HCT116 (cell line): ENCODE measurements around the gene NFKB1. TPM values are rescaled to one million over a fixed set of nuclear protein-coding genes. Genes with fewer than 3 reads are reported as not detected.

ENCODE experiments used
- ATAC-seq: fragments of 200-7000 bp; cut with Tn5 transposase; 2 replicates; pipeline ENCODE4 v1.9.1; 2020; ENCODE audit warnings: mild to moderate bottlenecking, moderate library complexity
- BruUV-seq: library from RNA; stranded (reverse); fragments of 400-500 nt; replicated peaks from 2 replicates; lab custom pipeline; 2021; lab: Mats Ljungman, UMichigan
- CTCF ChIA-PET: fragments of 300-600 bp; sonication (Branson Sonifier 250); formaldehyde crosslinking; loops from one replicate; lab custom pipeline; 2021; ENCODE audit warnings: antibody characterized with exemption; lab: Charles Lee
- POLR2A ChIA-PET: fragments of 300-600, 350-600 bp; sonication (Branson Sonifier 250); formaldehyde crosslinking; loops from one replicate; lab custom pipeline; 2021; ENCODE audit warnings: antibody characterized with exemption; lab: Charles Lee
- RAD21 ChIA-PET, 2 experiments: fragments of 300-600 bp; sonication (Branson Sonifier 250); formaldehyde crosslinking; loops; one replicate each; lab custom pipeline; 2023; ENCODE audit warnings: low total read pairs in 2 of 2; ENCODE audit not compliant: uncharacterized antibody in 2 of 2, unreplicated experiment in 2 of 2, low non-redundant PET in 1 of 2; lab: Charles Lee
- DNase-seq: peaks from one replicate; pipeline ENCODE4 v3.0.0-alpha.2; 2010; ENCODE audit warnings: low read depth, low spot score
- H2AFZ ChIP-seq: fragments of 200-600 bp; shearing (Covaris generic), sonication (generic); 2 replicates; pipeline ENCODE4 v1.6.1; 2017; ENCODE audit warnings: low read depth, mixed run types, mixed read lengths, antibody characterized with exemption, low read length; ENCODE audit not compliant: poor library complexity, severe bottlenecking
- H3K27ac ChIP-seq: 2 replicates; pipeline ENCODE4 v1.5.1; 2012; ENCODE audit warnings: low read depth, low read length
- H3K27me3 ChIP-seq: fragments of 200-600 bp; sonication (generic); 2 replicates; pipeline ENCODE4 v1.6.1; 2016; ENCODE audit warnings: mixed run types, low read length, mixed read lengths; ENCODE audit not compliant: insufficient read depth
- H3K36me3 ChIP-seq, 2 experiments: fragments of 200-500 bp in 1 of 2; fragments of 200-600 bp in 1 of 2; sonication (Bioruptor generic) in 1 of 2; sonication (generic) in 1 of 2; 2 replicates each; pipeline versions ENCODE4 v1.5.1 to v1.6.1; 2014 to 2016; ENCODE audit warnings: low read length in 2 of 2, inconsistent platforms in 1 of 2, mixed read lengths in 1 of 2, mixed run types in 1 of 2; ENCODE audit not compliant: insufficient read depth in 2 of 2, control insufficient read depth in 1 of 2
- H3K4me1 ChIP-seq, 2 experiments: fragments of 200-600 bp in 1 of 2; sonication (generic) in 1 of 2; 2 replicates each; pipeline versions ENCODE4 v1.5.1 to v1.6.1; 2012 to 2017; ENCODE audit warnings: low read length in 2 of 2, inconsistent platforms in 1 of 2, mild to moderate bottlenecking in 1 of 2, mixed read lengths in 1 of 2, mixed run types in 1 of 2, moderate library complexity in 1 of 2; ENCODE audit not compliant: insufficient read depth in 2 of 2, control insufficient read depth in 1 of 2
- H3K4me2 ChIP-seq: fragments of 200-600 bp; sonication (generic); 2 replicates; pipeline ENCODE4 v1.6.1; 2017; ENCODE audit warnings: mixed run types, low read length, mixed read lengths
- H3K4me3 ChIP-seq, 2 experiments: fragments of 200-600 bp in 1 of 2; sonication (generic) in 1 of 2; replicated peaks in 1 of 2; 2 replicates each; pipeline ENCODE4 v1.5.1; 2011 to 2016; ENCODE audit warnings: low read length in 2 of 2, control low read depth in 1 of 2, low read depth in 1 of 2, mild to moderate bottlenecking in 1 of 2, mixed read lengths in 1 of 2, mixed run types in 1 of 2
- H3K79me2 ChIP-seq: fragments of 200-600 bp; sonication (generic); 2 replicates; pipeline ENCODE4 v1.6.1; 2017; ENCODE audit warnings: mild to moderate bottlenecking, mixed run types, low read length, moderate library complexity, mixed read lengths; ENCODE audit not compliant: insufficient read depth
- H3K9ac ChIP-seq: fragments of 200-600 bp; sonication (generic); 2 replicates; pipeline ENCODE4 v1.6.1; 2016; ENCODE audit warnings: low read length, mixed read lengths
- H3K9me2 ChIP-seq: fragments of 200-600 bp; sonication (generic), shearing (Covaris generic); 2 replicates; pipeline ENCODE4 v1.6.1; 2017; ENCODE audit warnings: mixed run types, mild to moderate bottlenecking, moderate library complexity; ENCODE audit not compliant: insufficient read depth
- H3K9me3 ChIP-seq, 2 experiments: fragments of 200-500 bp in 1 of 2; fragments of 200-600 bp in 1 of 2; sonication (Bioruptor generic) in 1 of 2; sonication (generic) in 1 of 2; 2 replicates each; pipeline ENCODE4 v1.6.1; 2014 to 2017; ENCODE audit warnings: low read length in 2 of 2, mixed read lengths in 2 of 2, inconsistent platforms in 1 of 2, low read depth in 1 of 2, mild to moderate bottlenecking in 1 of 2, mixed run types in 1 of 2, moderate library complexity in 1 of 2; ENCODE audit not compliant: control insufficient read depth in 1 of 2, insufficient read depth in 1 of 2
- H4K20me1 ChIP-seq: fragments of 200-600 bp; sonication (generic), shearing (Covaris generic); 2 replicates; pipeline ENCODE4 v1.6.1; 2017; ENCODE audit warnings: mixed run types, mild to moderate bottlenecking, moderate library complexity; ENCODE audit not compliant: insufficient read depth
- ATF3 ChIP-seq: IDR thresholded peaks from 2 replicates; pipeline ENCODE4 v1.6.1; 2012
- CBX3 ChIP-seq: IDR thresholded peaks from 2 replicates; pipeline ENCODE4 v1.6.1; 2012; ENCODE audit warnings: low read depth
- CEBPB ChIP-seq: IDR thresholded peaks from 2 replicates; pipeline ENCODE4 v1.6.1; 2012; ENCODE audit warnings: low read depth
- CTCF ChIP-seq, 3 experiments: fragments of 200-600 bp in 1 of 3; sonication (generic) in 1 of 3; IDR thresholded peaks in 2 of 3; conservative IDR thresholded peaks in 1 of 3; 2 replicates each; pipeline ENCODE4 v1.5.1; 2012 to 2017; ENCODE audit warnings: low read depth in 2 of 3, low read length in 2 of 3, antibody characterized with exemption in 1 of 3, borderline replicate concordance in 1 of 3, control low read depth in 1 of 3, mild to moderate bottlenecking in 1 of 3, mixed read lengths in 1 of 3, mixed run types in 1 of 3, moderate library complexity in 1 of 3; ENCODE audit not compliant: insufficient read depth in 1 of 3
- EGR1 ChIP-seq: IDR thresholded peaks from 2 replicates; pipeline ENCODE4 v1.6.1; 2012; ENCODE audit warnings: low read depth
- ELF1 ChIP-seq: IDR thresholded peaks from 2 replicates; pipeline ENCODE4 v1.6.1; 2012; ENCODE audit warnings: low read depth, borderline replicate concordance
- EZH2 ChIP-seq: fragments of 200-600 bp; sonication (generic); IDR thresholded peaks from 2 replicates; pipeline ENCODE4 v1.6.1; 2017; ENCODE audit warnings: antibody characterized with exemption, mixed run types
- FOSL1 ChIP-seq: IDR thresholded peaks from 2 replicates; pipeline ENCODE4 v1.6.1; 2012; ENCODE audit warnings: low read depth
- JUND ChIP-seq: IDR thresholded peaks from 2 replicates; pipeline ENCODE4 v1.6.1; 2012
- MAX ChIP-seq: IDR thresholded peaks from 2 replicates; pipeline ENCODE4 v1.6.1; 2012
- RAD21 ChIP-seq: IDR thresholded peaks from 2 replicates; pipeline ENCODE4 v1.6.1; 2012; ENCODE audit warnings: low read depth, mild to moderate bottlenecking
- SIN3A ChIP-seq: IDR thresholded peaks from 2 replicates; pipeline ENCODE4 v1.6.1; 2012; ENCODE audit warnings: low read depth
- SP1 ChIP-seq: IDR thresholded peaks from 2 replicates; pipeline ENCODE4 v1.6.1; 2012; ENCODE audit warnings: low read depth
- TCF7L2 ChIP-seq: IDR thresholded peaks from 2 replicates; pipeline ENCODE4 v1.7.0; 2011; ENCODE audit warnings: borderline replicate concordance, inconsistent platforms; ENCODE audit not compliant: insufficient read depth, insufficient read length; ENCODE audit errors: extremely low read depth
- YY1 ChIP-seq: IDR thresholded peaks from 2 replicates; pipeline ENCODE4 v1.6.1; 2011; ENCODE audit warnings: low read length, low read depth, moderate library complexity, mild to moderate bottlenecking; ENCODE audit not compliant: insufficient replicate concordance; ENCODE audit errors: extremely low read depth
- ZBTB33 ChIP-seq: IDR thresholded peaks from 2 replicates; pipeline ENCODE4 v1.6.1; 2011; ENCODE audit warnings: mild to moderate bottlenecking, low read length, moderate library complexity; ENCODE audit not compliant: insufficient replicate concordance; ENCODE audit errors: extremely low read depth
- ZFX ChIP-seq: fragments of 450-650 bp; IDR thresholded peaks from 2 replicates; pipeline ENCODE4 v1.6.1; 2017
- ZNF274 ChIP-seq: fragments of 200-500 bp; sonication (Bioruptor generic); IDR thresholded peaks from 2 replicates; pipeline ENCODE4 v1.6.1; 2014; ENCODE audit warnings: mild to moderate bottlenecking, low read depth, low read length, inconsistent platforms
- intact Hi-C: fragments of 100-400 bp; cut with micrococcal nuclease; formaldehyde crosslinking; loops from 2 replicates; pipeline ENCODE4 v1.10.0; 2022
- total RNA-seq: library from RNA; stranded (reverse); gene quantifications from one replicate; pipeline ENCODE4 v1.2.1, GENCODE V29; 2021; ENCODE audit not compliant: unreplicated experiment

The NFKB1 gene
- total RNA-seq, 1 experiment from 2014 or later: 29.4 TPM

GRCh38 chr4:102452854-102453253, 48.3 kb upstream of the NFKB1 start:
- ATAC-seq (no peak), DNase-seq (no peak)
- intact Hi-C loops: loop anchor here (5.0 kb wide), 1 partner anchor 639 kb away; no protein-coding TSS in a partner anchor
- Histone ChIP-seq H3K4me3 (no peak overlapping the region), H3K4me1 (no peaks in the 10 kb centered on the region), H3K9ac (no peak overlapping the region), H3K9me3 (no peaks in the 10 kb centered on the region), H2AFZ (no peak overlapping the region), H3K9me2 (no peaks in the 10 kb centered on the region), H4K20me1 (no peaks in the 10 kb centered on the region), H3K4me2 (no peak overlapping the region), H3K27ac (no peak overlapping the region), H3K36me3 (no peaks in the 10 kb centered on the region), H3K79me2 (no peaks in the 10 kb centered on the region), H3K27me3 (no peaks in the 10 kb centered on the region)
- TF ChIP-seq YY1 (no peak), JUND (no peak), SIN3A (no peak), CEBPB (no peak), ZNF274 (no peak), CTCF (IDR thresholded peaks at IDR 0.05 in 2 of 3, conservative IDR thresholded peaks at IDR 0.05 in 1 of 3; ENCODE audit: borderline replicate concordance in 1 of 3, insufficient read depth in 1 of 3, low read depth in 2 of 3, low read length in 2 of 3) (no peak), MAX (no peak), TCF7L2 (no peak), ATF3 (no peak), ZBTB33 (no peak), EGR1 (no peak), FOSL1 (no peak), SP1 (no peak), ELF1 (no peak), ZFX (no peak), RAD21 (no peak), EZH2 (no peak), CBX3 (no peak)
- BruUV-seq: no TSS peak
- CTCF ChIA-PET: no interaction called here
- RAD21 ChIA-PET: no interaction called here
- POLR2A ChIA-PET: no interaction called here
